ENCODE measurements around the gene NLGN1.

DNA sequence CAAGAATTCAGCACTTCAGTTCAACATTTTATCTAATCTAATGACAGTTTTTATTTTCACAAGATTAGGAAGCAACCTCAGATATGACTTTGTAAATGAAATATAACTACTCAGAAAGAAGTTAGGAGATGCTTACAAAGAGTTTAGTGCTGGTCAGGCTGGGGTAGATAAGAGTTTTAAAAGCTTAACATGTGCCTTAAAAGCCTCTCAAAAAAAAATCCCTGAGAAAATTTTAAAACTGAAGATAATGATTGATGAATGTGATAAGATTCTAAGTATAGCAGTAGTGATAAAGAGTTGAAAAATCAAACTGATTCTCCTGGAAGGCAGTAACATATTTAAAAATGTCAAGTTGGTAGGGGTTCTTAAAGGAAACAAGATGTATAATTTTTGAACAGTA lies 478.2 kb downstream of the NLGN1 start:
- TF ChIP-seq EZH2 (IDR thresholded peaks at IDR 0.05) (no peak), EZH2phosphoT487 (IDR thresholded peaks at IDR 0.05) (no peak)
- TF ChIP-seq, protein P1, sequence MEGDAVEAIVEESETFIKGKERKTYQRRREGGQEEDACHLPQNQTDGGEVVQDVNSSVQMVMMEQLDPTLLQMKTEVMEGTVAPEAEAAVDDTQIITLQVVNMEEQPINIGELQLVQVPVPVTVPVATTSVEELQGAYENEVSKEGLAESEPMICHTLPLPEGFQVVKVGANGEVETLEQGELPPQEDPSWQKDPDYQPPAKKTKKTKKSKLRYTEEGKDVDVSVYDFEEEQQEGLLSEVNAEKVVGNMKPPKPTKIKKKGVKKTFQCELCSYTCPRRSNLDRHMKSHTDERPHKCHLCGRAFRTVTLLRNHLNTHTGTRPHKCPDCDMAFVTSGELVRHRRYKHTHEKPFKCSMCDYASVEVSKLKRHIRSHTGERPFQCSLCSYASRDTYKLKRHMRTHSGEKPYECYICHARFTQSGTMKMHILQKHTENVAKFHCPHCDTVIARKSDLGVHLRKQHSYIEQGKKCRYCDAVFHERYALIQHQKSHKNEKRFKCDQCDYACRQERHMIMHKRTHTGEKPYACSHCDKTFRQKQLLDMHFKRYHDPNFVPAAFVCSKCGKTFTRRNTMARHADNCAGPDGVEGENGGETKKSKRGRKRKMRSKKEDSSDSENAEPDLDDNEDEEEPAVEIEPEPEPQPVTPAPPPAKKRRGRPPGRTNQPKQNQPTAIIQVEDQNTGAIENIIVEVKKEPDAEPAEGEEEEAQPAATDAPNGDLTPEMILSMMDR (IDR thresholded peaks at IDR 0.05), result no peak
